WTC11 (cell line): Measurements from ENCODE around the gene ABR. TPM values are rescaled to one million over a fixed set of nuclear protein-coding genes. Genes with fewer than 3 reads are reported as not detected.

Experiments used
- ATAC-seq: fragments of 200-7000 bp; cut with Tn5 transposase; 2 replicates; pipeline ENCODE4 v1.10.0; 2021; ENCODE audit warnings: mild to moderate bottlenecking, moderate library complexity
- CTCF ChIA-PET: fragments of 300-600 bp; sonication (Branson Sonifier 250); formaldehyde crosslinking; loops from one replicate; lab custom pipeline; 2021; ENCODE audit warnings: antibody characterized with exemption; lab: Charles Lee
- POLR2A ChIA-PET: fragments of 350-600 bp; sonication (Branson Sonifier 250); formaldehyde crosslinking; loops from one replicate; lab custom pipeline; 2021; ENCODE audit warnings: antibody characterized with exemption; lab: Charles Lee
- DNase-seq: peaks from one replicate; pipeline ENCODE4 v3.0.0; 2021; ENCODE audit warnings: low spot score
- H3K27ac Mint-ChIP-seq: 2 replicates; pipeline ENCODE4 v1.8.0; 2021; ENCODE audit warnings: mixed read lengths
- H3K27me3 Mint-ChIP-seq: 2 replicates; pipeline ENCODE4 v1.8.0; 2021; ENCODE audit warnings: low read depth, mild to moderate bottlenecking, moderate library complexity, mixed read lengths
- H3K36me3 Mint-ChIP-seq: 2 replicates; pipeline ENCODE4 v1.8.0; 2021; ENCODE audit warnings: mixed read lengths
- H3K4me1 Mint-ChIP-seq: 2 replicates; pipeline ENCODE4 v1.8.0; 2022; ENCODE audit warnings: mixed read lengths
- H3K4me3 Mint-ChIP-seq: 2 replicates; pipeline ENCODE4 v1.8.0; 2021; ENCODE audit warnings: mild to moderate bottlenecking, moderate library complexity, mixed read lengths
- H3K9me3 Mint-ChIP-seq: 2 replicates; pipeline ENCODE4 v1.8.0; 2021; ENCODE audit warnings: mixed read lengths
- CREB1 ChIP-seq: sonication (generic); formaldehyde crosslinking; IDR thresholded peaks from 2 replicates; pipeline ENCODE4 v1.8.0; 2023; ENCODE audit warnings: mild to moderate bottlenecking, missing genetic modification reagents
- FOXP4 ChIP-seq: sonication (generic); formaldehyde crosslinking; IDR thresholded peaks from 2 replicates; pipeline ENCODE4 v1.8.0; 2022; ENCODE audit warnings: mild to moderate bottlenecking, missing genetic modification reagents
- GABPB1 ChIP-seq: sonication (generic); formaldehyde crosslinking; IDR thresholded peaks from 2 replicates; pipeline ENCODE4 v1.8.1; 2023; ENCODE audit warnings: mild to moderate bottlenecking, missing genetic modification reagents
- HMGA2 ChIP-seq: fragments of 250-450 bp; sonication (Bioruptor Pico); IDR thresholded peaks from 2 replicates; pipeline ENCODE4 v1.4.0; 2021; ENCODE audit warnings: mild to moderate bottlenecking, moderate library complexity
- JAZF1 ChIP-seq: fragments of 250-450 bp; sonication (Bioruptor Pico); IDR thresholded peaks from 2 replicates; pipeline ENCODE4 v1.9.0; 2021; ENCODE audit warnings: moderate library complexity, mild to moderate bottlenecking, inconsistent platforms
- JUN ChIP-seq: sonication (generic); formaldehyde crosslinking; IDR thresholded peaks from 2 replicates; pipeline ENCODE4 v1.8.0; 2023; ENCODE audit warnings: mild to moderate bottlenecking, missing genetic modification reagents
- ZNF232 ChIP-seq: sonication (generic); formaldehyde crosslinking; IDR thresholded peaks from 2 replicates; pipeline ENCODE4 v1.8.0; 2022; ENCODE audit warnings: mild to moderate bottlenecking, missing genetic modification reagents
- ZNF317 ChIP-seq: sonication (generic); formaldehyde crosslinking; IDR thresholded peaks from 2 replicates; pipeline ENCODE4 v1.8.1; 2023; ENCODE audit warnings: low read depth, mild to moderate bottlenecking, moderate library complexity, missing genetic modification reagents, borderline replicate concordance
- ZNF396 ChIP-seq: fragments of 250-450 bp; sonication (Bioruptor Pico); IDR thresholded peaks from 2 replicates; pipeline ENCODE4 v1.8.0; 2021; ENCODE audit warnings: mild to moderate bottlenecking, moderate library complexity, borderline replicate concordance
- ZNF423 ChIP-seq: fragments of 250-450 bp; sonication (Bioruptor Pico); IDR thresholded peaks from 2 replicates; pipeline ENCODE4 v2.1.2; 2022; ENCODE audit warnings: mild to moderate bottlenecking, moderate library complexity
- total RNA-seq: library from RNA; stranded (reverse); gene quantifications from 3 replicates; pipeline ENCODE4 v1.2.3, GENCODE V29; 2021
- TF ChIP-seq, protein P1 (sequence below): sonication (generic); formaldehyde crosslinking; IDR thresholded peaks from 2 replicates; pipeline ENCODE4 v1.8.0; 2022; ENCODE audit warnings: mild to moderate bottlenecking, missing genetic modification reagents
- TF ChIP-seq, protein P2 (sequence below): sonication (generic); formaldehyde crosslinking; conservative IDR thresholded peaks from 2 replicates; pipeline ENCODE4 v1.8.1; 2023; ENCODE audit warnings: mild to moderate bottlenecking, low read depth, missing genetic modification reagents, moderate library complexity
- TF ChIP-seq, protein P3 (sequence below): sonication (generic); formaldehyde crosslinking; IDR thresholded peaks from 2 replicates; pipeline ENCODE4 v1.8.1; 2022; ENCODE audit warnings: low read depth, missing genetic modification reagents, borderline replicate concordance
- TF ChIP-seq, protein P4 (sequence below): fragments of 250-450 bp; sonication (Bioruptor Pico); IDR thresholded peaks from 2 replicates; pipeline ENCODE4 v1.9.0; 2021; ENCODE audit warnings: mild to moderate bottlenecking

Gene ABR
- total RNA-seq, 1 experiment from 2014 or later, result 38.0 TPM

DNA sequence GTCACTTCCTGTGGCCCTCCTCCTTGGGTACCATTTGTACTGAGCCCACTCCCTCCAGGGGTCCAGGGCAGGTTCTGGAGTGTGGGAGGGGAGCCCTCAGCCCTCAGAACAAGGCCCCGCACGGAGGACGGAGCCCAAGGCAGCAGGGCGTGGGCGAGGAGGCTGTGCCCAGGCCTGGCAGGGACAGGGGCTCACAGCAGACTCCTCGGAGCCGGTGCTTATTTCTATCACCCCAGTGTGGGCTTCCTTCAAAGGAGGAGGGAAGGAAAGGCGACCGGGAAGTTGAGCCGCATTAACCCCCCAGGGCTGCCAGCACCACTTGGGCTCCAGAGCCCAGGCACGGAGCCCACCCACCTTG, 54.0 kb downstream of the ABR start (continued):
- TF ChIP-seq ZNF317 (CRISPR knock-in tag) (no peak), HMGA2 (CRISPR knock-in tag) (no peak)
- TF ChIP-seq, protein P1, sequence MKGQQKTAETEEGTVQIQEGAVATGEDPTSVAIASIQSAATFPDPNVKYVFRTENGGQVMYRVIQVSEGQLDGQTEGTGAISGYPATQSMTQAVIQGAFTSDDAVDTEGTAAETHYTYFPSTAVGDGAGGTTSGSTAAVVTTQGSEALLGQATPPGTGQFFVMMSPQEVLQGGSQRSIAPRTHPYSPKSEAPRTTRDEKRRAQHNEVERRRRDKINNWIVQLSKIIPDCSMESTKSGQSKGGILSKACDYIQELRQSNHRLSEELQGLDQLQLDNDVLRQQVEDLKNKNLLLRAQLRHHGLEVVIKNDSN (CRISPR knock-in tag), result no peak

- H3K27ac Mint-ChIP-seq, result no peak overlapping the region
- H3K27me3 Mint-ChIP-seq, result no peaks in the 10 kb centered on the region
- no peak for ATAC-seq
- peaks cover 3% of the 10 kb centered on the region; the same call in 1 of the 2 replicates for H3K9me3 Mint-ChIP-seq
- H3K4me3 Mint-ChIP-seq, result no peak overlapping the region
- CTCF ChIA-PET, result interaction anchor here (0.9 to 7.3 kb wide), 7 partner anchors 15 to 69 kb away, joined by 3 to 134 read pairs (median 3); no protein-coding TSS in a partner anchor
- peaks cover 8% of the 10 kb centered on the region for H3K4me1 Mint-ChIP-seq
- no peak for TF ChIP-seq JAZF1 (CRISPR knock-in tag)
- TF ChIP-seq FOXP4 (CRISPR knock-in tag), result no peak
- no peak for TF ChIP-seq ZNF423 (CRISPR knock-in tag)
- TF ChIP-seq GABPB1 (CRISPR knock-in tag), result no peak
- TF ChIP-seq, protein P2, sequence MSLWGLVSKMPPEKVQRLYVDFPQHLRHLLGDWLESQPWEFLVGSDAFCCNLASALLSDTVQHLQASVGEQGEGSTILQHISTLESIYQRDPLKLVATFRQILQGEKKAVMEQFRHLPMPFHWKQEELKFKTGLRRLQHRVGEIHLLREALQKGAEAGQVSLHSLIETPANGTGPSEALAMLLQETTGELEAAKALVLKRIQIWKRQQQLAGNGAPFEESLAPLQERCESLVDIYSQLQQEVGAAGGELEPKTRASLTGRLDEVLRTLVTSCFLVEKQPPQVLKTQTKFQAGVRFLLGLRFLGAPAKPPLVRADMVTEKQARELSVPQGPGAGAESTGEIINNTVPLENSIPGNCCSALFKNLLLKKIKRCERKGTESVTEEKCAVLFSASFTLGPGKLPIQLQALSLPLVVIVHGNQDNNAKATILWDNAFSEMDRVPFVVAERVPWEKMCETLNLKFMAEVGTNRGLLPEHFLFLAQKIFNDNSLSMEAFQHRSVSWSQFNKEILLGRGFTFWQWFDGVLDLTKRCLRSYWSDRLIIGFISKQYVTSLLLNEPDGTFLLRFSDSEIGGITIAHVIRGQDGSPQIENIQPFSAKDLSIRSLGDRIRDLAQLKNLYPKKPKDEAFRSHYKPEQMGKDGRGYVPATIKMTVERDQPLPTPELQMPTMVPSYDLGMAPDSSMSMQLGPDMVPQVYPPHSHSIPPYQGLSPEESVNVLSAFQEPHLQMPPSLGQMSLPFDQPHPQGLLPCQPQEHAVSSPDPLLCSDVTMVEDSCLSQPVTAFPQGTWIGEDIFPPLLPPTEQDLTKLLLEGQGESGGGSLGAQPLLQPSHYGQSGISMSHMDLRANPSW (CRISPR knock-in tag), result no peak
- TF ChIP-seq ZNF232 (CRISPR knock-in tag), result no peak
- TF ChIP-seq, protein P3, sequence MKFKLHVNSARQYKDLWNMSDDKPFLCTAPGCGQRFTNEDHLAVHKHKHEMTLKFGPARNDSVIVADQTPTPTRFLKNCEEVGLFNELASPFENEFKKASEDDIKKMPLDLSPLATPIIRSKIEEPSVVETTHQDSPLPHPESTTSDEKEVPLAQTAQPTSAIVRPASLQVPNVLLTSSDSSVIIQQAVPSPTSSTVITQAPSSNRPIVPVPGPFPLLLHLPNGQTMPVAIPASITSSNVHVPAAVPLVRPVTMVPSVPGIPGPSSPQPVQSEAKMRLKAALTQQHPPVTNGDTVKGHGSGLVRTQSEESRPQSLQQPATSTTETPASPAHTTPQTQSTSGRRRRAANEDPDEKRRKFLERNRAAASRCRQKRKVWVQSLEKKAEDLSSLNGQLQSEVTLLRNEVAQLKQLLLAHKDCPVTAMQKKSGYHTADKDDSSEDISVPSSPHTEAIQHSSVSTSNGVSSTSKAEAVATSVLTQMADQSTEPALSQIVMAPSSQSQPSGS (CRISPR knock-in tag), result no peak
- TF ChIP-seq, protein P4, sequence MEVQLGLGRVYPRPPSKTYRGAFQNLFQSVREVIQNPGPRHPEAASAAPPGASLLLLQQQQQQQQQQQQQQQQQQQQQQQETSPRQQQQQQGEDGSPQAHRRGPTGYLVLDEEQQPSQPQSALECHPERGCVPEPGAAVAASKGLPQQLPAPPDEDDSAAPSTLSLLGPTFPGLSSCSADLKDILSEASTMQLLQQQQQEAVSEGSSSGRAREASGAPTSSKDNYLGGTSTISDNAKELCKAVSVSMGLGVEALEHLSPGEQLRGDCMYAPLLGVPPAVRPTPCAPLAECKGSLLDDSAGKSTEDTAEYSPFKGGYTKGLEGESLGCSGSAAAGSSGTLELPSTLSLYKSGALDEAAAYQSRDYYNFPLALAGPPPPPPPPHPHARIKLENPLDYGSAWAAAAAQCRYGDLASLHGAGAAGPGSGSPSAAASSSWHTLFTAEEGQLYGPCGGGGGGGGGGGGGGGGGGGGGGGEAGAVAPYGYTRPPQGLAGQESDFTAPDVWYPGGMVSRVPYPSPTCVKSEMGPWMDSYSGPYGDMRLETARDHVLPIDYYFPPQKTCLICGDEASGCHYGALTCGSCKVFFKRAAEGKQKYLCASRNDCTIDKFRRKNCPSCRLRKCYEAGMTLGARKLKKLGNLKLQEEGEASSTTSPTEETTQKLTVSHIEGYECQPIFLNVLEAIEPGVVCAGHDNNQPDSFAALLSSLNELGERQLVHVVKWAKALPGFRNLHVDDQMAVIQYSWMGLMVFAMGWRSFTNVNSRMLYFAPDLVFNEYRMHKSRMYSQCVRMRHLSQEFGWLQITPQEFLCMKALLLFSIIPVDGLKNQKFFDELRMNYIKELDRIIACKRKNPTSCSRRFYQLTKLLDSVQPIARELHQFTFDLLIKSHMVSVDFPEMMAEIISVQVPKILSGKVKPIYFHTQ (CRISPR knock-in tag), result no peak
- TF ChIP-seq CREB1, result no peak
- no peak for TF ChIP-seq ZNF396 (CRISPR knock-in tag)
- TF ChIP-seq JUN (CRISPR knock-in tag), result no peak
- TF ChIP-seq, all 79 proteins: peak for 0
- DNase-seq, result no peak
- POLR2A ChIA-PET, result no interaction called here
- peaks cover 6% of the 10 kb centered on the region; the same call in 1 of the 2 replicates for H3K36me3 Mint-ChIP-seq
These were observed 54.6 kb downstream of the ABR start for GRCh38 chr17:1124896-1125787.
